ENCODE results near the gene IQSEC3.
"Not testable (repeated sequence)": the region's sequence is repeated elsewhere in the genome, so short reads cannot be mapped to it uniquely, and the experiment has no call there.

The IQSEC3 gene

GRCh38 chr12:66428-66781, at the start of gene IQSEC3:
Gene IQSEC3 (plus strand): TSS chr12:66767. CDS start chr12:66883, 116 bp downstream.
- DNase-seq (ENCODE audit: low read depth in 2 of 2), result not testable (repeated sequence)

- not testable (repeated sequence) for DNase-seq (ENCODE audit: low read depth in 2 of 2)
These were observed 48.9 kb upstream of the IQSEC3 start for GRCh38 chr12:17370-18340.

GRCh38 chr12:18821-19567, 47.6 kb upstream of the IQSEC3 start:
- not testable (repeated sequence) for DNase-seq (ENCODE audit: low read depth in 2 of 2)

- not testable (repeated sequence) for DNase-seq (ENCODE audit: low read depth in 2 of 2)
These were observed 46.7 kb upstream of the IQSEC3 start for GRCh38 chr12:19906-20305.

GRCh38 chr12:20757-21156, 45.8 kb upstream of the IQSEC3 start:
- DNase-seq (ENCODE audit: low read depth in 2 of 2), result no peak

- DNase-seq (ENCODE audit: low read depth in 2 of 2), result no peak
These were observed 45.0 kb upstream of the IQSEC3 start for GRCh38 chr12:21301-22189.

- DNase-seq (ENCODE audit: low read depth in 2 of 2), result no peak
These were observed 44.4 kb upstream of the IQSEC3 start for GRCh38 chr12:22190-22529.

- no peak for DNase-seq (ENCODE audit: low read depth in 2 of 2)
These were observed 43.9 kb upstream of the IQSEC3 start for GRCh38 chr12:22530-23201.

- not testable (repeated sequence) for DNase-seq (ENCODE audit: low read depth in 2 of 2)
These were observed 38.7 kb upstream of the IQSEC3 start for GRCh38 chr12:27904-28303.

- not testable (repeated sequence) for DNase-seq (ENCODE audit: low read depth in 2 of 2)
These were observed 27.8 kb upstream of the IQSEC3 start for GRCh38 chr12:38775-39174.

GRCh38 chr12:39555-40265, 26.9 kb upstream of the IQSEC3 start:
- not testable (repeated sequence) for DNase-seq (ENCODE audit: low read depth in 2 of 2)

- DNase-seq (ENCODE audit: low read depth in 2 of 2), result not testable (repeated sequence)
These were observed 22.2 kb upstream of the IQSEC3 start for GRCh38 chr12:44352-44751.

- DNase-seq (ENCODE audit: low read depth in 2 of 2), result not testable (repeated sequence)
These were observed 21.2 kb upstream of the IQSEC3 start for GRCh38 chr12:45235-45990.

GRCh38 chr12:45991-46358, 20.6 kb upstream of the IQSEC3 start:
- DNase-seq (ENCODE audit: low read depth in 2 of 2), result not testable (repeated sequence)

GRCh38 chr12:46542-46941, 20.0 kb upstream of the IQSEC3 start:
- DNase-seq (ENCODE audit: low read depth in 2 of 2), result not testable (repeated sequence)

- not testable (repeated sequence) for DNase-seq (ENCODE audit: low read depth in 2 of 2)
These were observed 18.8 kb upstream of the IQSEC3 start for GRCh38 chr12:47699-48226.

GRCh38 chr12:49149-49548, 17.4 kb upstream of the IQSEC3 start:
- DNase-seq (ENCODE audit: low read depth in 2 of 2), result not testable (repeated sequence)

GRCh38 chr12:51087-51486, 15.5 kb upstream of the IQSEC3 start:
- DNase-seq (ENCODE audit: low read depth in 2 of 2), result not testable (repeated sequence)

GRCh38 chr12:51962-52361, 14.6 kb upstream of the IQSEC3 start:
- not testable (repeated sequence) for DNase-seq (ENCODE audit: low read depth in 2 of 2)

Measured in fibroblast of skin of left biceps (primary cell).